Measurements from ENCODE around the gene FAF1. TPM values are rescaled to one million over a fixed set of nuclear protein-coding genes. Genes with fewer than 3 reads are reported as not detected.
"Not testable (repeated sequence)": the region's sequence is repeated elsewhere in the genome, so short reads cannot be mapped to it uniquely, and the experiment has no call there.

FAF1 gene
- total RNA-seq, 1 experiment from 2014 or later, result 65.6 TPM

DNA sequence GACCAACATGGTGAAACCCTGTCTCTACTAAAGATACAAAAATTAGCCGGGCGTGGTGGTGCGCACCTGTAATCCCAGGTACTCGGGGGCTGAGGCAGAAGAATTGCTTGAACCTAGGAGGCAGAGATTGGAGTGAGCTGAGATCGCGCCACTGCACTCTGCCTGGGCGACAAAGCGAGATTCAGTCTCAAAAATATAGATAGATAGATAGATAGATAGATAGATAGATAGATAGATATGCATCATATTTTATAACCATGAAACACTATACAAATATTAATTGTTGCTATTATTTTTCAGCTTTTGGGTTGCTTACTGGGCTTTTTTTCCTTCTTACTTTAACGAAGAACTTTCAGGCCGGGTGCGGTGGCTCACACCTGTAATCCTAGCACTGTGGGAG lies 4.8 kb upstream of the FAF1 start:
- DNase-seq (ENCODE audit: low read depth), result no peak

DNA sequence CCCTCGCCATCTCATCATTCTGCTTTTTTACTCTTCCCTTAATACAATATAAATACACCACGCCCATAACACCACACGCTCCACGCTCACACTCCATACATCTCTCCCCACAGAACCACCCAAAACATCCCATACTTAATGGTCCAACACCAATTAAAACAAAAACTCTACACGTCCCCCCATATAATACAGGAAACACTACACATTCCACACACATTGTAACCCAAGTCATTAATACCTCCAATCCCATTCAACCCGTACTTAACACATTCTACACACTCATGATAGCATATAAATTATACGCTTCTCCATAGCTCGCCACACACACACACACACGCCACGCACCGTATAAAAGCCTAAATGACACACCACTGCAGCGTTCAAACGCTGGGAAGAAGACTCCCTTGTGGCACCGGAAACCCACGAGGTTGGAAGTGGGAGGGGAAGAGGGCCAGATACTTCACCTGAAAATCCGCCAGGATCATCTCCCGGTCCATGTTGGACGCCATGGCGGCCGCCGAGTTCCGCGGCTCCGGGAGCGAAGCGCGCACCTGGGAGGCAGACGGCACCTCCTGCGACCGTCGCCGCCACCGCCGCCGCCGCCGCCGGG lies 659 bp downstream of the FAF1 start:
- peak; percentile 40 for DNase-seq (ENCODE audit: low read depth)

DNA sequence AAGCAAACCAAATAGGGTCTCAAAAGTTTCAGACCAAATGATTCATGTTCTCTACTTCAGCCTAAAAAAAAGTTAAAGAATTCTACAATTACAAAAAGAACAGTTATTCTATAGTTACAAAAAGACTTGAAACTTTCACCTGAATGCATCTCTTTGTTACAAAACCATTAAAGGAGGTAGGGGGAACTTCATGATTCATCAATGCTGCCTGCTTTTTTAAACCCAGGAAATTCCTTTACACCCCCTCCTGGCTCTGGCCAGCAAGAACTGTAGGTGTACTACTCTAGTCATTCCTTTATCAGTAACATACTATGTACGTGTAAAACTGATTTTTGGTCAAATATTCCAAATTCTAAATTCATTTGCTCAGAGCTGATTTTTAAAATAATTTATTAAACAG lies 5.0 kb downstream of the FAF1 start:
- no peak for DNase-seq (ENCODE audit: low read depth)

DNA sequence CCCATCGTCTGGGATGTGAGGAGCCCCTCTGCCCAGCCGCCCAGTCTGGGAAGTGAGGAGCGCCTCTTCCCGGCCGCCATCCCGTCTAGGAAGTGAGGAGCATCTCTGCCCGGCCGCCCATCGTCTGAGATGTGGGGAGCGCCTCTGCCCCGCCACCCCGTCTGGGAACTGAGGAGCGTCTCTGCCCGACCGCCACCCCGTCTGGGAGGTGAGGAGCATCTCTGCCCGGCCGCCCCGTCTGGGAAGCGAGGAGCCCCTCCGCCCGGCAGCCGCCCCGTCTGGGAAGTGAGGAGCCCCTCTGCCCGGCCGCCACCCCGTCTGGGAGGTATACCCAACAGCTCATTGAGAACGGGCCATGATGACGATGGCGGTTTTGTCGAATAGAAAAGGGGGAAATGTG lies 7.5 kb downstream of the FAF1 start:
- DNase-seq (ENCODE audit: low read depth), result not testable (repeated sequence)

DNA sequence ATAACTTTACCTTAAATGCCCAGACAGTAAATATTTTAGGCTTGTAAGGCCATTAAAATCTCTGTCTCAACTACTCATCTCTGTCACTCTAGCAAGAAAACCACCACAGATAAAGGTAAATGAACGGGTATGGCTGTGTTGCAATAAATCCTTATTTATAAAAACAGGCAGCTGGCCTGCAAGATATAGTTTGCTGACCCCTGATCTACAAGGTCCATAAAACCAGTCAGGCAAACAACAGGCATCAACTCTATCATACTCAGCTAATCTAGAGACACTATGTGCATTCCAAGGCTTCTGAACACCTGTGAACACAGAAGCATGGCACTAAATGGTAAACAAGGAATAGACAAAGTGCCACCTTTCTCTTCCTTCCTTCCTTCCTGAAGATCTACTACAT lies 9.7 kb downstream of the FAF1 start:
- DNase-seq (ENCODE audit: low read depth), result no peak

DNA sequence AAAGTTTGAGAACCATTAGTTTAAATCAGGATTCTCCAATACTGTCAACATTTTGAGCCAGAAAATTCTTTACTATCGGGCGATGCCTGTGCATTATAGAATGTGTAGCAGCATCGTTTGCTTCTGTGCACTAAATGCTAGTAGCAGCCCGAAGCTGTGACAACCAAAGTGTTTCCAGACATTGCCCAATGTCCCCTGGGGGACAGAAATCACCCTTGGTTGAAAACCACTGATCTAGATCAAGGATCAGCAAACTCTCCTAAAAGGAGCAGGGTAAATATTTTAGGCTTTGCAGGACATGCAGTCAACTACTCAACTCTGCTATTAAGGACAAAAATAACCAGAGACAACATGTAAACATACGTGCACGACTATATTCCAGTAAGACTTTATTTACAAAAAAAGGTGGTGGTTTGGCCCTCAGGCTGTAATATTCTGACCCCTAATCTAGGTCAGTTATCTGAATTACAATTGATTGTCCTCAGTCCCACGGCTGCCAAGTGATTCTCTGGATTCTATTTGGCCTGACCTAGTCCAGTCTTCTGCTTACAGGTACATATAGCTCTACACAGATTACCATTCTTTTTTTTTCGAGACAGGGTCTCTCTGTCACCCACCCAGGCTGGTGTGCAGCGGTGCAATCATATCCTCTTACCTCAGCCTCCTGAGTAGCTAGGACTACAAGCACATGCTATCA lies 10.6 kb downstream of the FAF1 start:
- DNase-seq (ENCODE audit: low read depth), result no peak

DNA sequence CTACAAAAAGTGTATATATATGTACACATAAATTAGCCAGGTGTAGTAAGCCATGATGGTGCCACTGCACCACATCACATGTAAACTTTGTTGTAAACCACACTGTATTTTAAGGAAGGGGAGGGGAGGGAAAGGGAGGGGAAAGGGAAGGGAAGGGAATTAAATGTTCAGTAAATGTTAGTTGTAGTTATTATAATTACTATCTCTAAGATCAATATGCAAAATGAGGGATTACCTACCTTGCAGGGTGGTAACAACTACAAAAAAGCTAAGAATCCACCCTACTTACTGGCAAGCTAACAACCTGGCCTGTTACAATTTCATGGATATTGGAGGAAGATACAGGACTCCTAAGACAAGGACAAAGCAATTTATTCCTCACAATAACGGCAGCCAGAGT lies 17.7 kb downstream of the FAF1 start:
- no peak for DNase-seq (ENCODE audit: low read depth)

DNA sequence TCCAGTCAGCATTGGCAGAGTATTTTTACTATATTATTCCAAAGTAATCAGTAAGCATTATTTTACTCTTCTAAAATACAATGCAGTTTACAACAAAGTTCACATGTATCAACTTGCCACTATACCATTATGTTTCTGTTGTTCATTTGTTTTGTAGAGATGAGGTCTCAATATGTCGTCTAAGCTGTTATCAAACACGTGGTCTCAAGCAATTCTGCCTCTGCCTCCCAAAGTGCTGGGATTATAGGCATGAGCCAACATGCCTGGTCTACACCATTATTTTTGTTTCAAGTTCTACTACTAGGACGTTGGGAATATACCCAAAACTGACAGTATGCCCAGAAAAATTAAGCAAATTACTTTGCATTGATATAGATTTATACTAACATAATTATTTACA lies 19.8 kb downstream of the FAF1 start:
- DNase-seq (ENCODE audit: low read depth), result no peak

DNA sequence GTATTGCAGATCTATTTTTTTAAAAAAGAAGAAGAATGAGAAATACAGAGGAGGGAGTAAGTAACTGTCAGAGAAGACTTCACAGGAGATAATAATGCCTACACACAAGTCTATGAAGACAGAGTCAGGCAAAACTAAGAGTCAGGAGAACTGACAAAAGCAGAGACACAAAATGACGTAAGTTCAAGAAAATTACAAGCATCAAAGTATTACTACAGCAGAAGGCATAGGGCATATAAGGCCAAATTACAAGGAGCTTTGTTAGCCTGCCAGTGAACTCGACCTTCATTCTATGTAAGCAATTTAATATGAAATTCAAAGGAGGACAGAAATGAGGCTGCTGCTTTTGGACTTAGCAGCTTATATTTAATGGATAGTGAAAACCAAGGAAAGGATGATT lies 23.7 kb downstream of the FAF1 start:
- no peak for DNase-seq (ENCODE audit: low read depth)

DNA sequence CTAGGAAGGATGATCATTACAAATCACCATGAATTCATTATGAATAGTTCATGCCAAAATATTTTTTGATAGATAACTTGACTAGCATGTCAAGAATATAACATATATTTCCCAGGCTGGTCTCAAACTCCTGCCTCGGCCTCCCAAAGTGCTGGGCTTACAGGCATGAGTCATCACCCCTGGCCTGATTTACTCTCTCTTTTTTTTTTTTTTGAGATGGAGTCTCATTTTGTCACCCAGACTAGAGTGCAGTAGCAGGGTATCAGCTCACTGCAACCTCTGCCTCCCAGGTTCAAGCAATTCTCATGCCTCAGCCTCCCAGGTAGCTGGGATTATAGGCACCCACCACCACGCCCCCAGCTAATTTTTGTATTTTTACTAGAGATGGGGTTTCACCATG lies 24.8 kb downstream of the FAF1 start:
- DNase-seq (ENCODE audit: low read depth), result not testable (repeated sequence)

DNA sequence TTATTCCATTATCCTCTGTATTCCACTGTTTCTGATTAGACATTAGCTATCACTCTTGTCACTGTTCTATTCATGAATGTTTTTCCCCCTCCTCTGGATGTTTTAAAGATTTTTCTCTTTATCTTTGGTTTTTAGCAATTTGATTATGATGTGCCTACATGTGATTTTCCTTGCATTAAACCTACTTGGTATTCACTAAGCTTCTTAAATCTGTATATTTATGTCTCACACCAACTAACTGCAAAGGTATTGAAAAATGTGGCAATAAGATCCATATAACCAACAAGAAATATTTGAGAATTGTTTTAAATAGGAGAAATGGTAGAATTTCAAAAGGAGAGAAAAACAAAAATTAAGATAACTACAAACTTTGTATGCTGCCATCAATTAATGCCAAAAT lies 25.2 kb downstream of the FAF1 start:
- no peak for DNase-seq (ENCODE audit: low read depth)

DNA sequence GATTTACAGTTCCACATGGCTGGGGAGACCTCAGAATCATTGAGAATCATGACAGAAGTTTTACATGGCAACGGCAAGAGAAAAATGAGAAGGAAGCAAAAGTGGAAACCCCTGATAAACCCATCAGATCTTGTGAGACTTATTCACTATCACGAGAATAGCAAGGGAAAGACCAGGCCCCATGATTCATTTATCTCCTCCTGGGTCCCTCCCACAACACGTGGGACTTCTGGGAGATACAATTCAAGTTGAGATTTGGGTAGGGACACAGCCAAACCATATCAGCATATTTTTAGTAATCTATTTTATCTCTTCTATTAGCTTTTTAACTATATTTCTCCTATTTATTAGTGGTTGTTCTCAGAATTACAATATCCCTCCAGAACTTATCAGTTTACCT lies 26.3 kb downstream of the FAF1 start:
- DNase-seq (ENCODE audit: low read depth), result not testable (repeated sequence)

DNA sequence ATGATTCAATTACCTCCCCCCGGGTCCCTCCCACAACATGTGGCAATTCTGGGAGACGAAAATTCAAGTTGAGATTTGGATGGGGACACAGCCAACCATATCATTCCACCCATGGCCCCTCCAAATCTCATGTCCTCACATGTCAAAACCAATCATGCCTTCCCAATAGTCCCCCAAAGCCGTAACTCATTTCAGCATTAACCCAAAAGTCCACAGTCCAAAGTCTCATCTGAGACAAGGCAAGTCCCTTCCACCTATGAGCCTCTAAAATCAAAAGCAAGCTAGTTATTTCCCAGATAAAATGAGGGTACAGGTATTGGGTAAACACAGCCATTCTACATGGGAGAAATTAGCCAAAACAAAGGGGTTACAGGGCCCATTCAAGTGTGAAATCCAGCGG lies 28.0 kb downstream of the FAF1 start:
- not testable (repeated sequence) for DNase-seq (ENCODE audit: low read depth)

DNA sequence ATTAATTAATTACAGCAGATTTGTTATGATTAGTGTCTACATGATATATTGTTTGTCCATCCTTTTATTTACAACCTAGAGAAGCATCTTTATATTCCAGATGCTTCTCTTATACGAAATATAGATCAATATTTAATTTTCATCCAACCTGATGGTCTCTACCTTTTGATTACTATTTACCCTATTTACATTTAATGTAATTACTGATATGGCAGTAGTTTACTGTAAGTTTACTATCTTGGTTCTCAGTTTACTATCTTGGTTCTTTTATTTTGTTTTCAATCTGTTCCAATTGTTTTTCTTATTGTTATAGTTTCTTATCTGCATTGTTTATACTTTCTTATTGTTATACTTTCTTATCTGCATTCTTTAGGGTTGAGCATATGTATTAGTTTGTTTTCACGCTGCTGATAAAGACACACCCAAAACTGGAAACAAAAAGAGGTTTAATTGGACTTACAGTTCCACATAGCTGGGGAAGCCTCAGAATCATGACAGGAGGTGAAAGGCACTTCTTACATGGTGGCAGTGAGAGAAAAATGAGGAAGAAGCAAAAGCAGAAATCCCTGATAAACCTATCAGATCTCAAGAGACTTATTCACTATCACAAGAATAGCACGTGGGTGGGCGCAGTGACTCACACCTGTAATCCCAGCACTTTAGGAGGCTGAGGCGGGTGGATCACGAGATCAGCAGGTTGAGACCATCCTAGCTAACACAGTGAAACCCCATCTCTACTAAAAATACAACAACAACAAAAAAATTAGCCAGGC lies 28.9 kb downstream of the FAF1 start:
- no peak for DNase-seq (ENCODE audit: low read depth)

DNA sequence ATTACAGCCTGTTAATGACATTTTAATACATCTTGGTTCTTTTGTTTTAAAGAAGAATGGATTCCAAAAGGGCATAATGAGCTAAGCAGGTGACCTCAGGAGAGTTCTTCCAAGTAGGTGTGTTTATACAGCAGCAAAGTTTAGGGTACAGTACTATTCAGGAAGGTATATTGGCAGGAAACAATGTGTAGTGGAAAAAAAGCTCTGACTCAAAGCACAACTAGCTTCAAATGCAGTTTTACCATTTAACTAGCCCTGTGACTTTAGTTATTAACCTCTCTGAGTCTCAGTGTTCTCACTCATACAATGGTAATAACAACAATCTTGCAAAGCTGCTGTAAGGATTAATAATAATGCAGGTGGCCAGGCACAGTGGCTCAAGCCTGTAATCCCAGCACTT lies 29.9 kb downstream of the FAF1 start:
- DNase-seq (ENCODE audit: low read depth), result no peak

DNA sequence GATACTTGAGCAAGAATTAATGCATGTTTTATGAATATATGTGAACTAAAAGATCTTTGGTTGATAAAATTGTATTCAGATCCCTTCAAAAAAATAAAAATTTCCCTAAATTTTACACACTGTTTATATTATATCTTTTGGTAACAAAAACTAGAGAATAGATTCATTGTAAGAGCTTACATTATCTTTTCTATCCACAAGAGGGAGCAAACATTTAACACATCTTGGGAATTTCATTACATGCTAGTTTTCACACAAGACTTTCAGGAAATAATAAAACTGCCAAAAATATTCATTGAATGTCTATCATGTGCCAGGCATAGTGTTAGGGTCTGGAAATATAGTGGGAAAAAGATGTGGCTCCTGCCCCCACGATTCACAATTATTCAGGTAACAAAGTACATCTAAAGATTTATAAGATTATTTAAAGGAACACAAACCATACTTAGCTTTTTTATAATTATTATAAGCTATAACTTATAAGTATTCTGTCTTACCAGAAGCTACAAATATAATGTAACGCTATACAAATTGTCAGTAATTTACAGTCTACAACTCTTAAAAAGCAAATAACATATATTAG lies 30.6 kb downstream of the FAF1 start:
- peak; percentile 28 for DNase-seq (ENCODE audit: low read depth)

DNA sequence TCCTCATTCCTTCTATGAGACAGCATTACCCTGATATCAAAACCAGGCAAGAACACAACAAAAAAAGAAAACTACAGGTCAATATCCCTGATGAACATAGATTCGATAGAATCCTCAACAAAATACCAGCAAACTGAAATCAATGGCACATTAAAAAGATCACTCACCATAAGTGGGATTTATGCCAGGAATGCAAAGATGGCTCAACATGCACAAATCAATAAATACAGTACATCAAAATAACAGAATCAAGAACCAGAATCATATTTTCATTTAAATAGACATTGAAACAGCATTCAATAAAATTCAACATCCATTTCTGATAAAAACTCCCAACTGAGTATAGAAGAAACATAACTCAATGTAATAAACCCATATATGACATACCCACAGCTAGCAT lies 36.5 kb downstream of the FAF1 start:
- DNase-seq (ENCODE audit: low read depth), result no peak

DNA sequence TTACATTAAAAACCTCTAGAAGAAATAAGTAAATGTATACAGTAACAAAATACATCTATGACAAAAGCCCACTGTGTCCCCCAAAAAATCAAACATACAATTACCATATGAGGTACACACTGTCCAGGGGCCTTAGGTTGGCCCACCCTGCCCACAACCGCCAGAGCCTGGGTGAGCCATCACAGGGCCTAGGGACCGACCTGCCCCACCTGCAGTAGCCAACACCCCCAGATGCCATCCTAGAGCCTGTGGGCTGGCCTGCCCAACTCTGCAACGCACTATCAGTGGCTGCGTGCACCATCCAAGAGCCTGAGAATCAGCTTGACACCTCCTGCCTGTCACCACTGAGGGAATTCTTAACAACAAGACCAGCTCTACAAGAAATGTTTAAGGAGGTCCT lies 39.0 kb downstream of the FAF1 start:
- DNase-seq (ENCODE audit: low read depth), result no peak

DNA sequence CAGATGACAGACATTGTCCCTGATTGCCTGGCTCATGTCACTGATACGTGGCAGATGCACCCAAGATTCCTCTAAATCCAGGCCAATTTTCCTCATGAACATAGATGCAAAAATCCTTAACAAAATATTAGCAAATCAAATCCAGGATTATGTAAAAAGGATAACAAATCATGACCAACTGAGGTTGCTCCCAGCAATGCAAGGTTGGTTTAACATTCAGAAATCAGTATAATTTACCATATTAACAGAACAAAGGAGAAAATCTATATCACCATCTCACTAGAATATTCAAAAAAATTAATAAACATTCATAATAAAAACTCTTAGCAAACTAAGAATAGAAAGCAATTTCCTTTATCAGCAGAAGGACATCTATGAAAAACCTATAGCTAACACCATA lies 39.7 kb downstream of the FAF1 start:
- no peak for DNase-seq (ENCODE audit: low read depth)

DNA sequence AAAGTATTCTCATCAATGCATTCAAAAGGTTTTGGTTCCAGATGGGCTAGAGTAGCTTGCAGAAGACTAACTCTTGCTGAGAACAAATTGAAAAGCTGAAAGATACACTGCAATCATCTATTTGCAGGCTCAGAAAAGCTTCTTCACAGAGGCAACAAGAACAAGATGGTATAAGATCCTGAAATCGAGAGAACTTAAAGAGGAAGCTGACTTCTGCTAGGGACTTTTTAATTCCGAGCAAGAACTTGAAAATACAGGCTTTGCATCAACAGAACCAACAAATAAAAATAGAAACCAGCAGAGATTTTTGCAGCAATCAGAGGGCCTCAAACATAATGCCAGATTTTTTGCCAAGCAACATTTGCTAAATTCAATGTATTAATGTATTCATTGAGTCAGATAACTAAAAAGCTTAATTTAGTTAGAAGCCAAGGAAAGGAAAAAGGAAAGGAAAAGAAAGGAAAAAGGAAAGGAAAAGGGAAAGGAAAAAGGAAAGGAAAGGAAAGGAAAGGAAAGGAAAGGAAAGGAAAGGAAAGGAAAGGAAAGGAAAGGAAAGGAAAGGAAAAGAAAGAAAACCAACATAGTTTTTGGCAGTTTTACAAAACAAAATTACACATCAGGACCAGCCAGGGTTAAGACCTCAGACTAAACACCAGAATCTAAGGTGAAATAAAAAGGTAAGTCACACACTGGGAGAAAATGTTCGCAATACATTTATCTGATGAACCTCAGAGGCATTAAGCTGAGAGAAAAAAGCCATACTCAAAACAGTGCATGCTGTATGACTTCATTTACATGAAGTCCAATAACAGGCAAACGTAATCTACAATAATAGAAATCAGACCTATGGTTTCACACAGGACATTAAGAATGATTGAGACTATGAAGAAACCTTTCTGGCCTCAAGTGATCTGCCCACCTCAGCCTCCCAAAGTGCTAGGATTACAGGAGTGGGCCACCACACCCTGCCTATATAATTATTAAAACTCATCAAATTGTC lies 42.6 kb downstream of the FAF1 start:
- no peak for DNase-seq (ENCODE audit: low read depth)

DNA sequence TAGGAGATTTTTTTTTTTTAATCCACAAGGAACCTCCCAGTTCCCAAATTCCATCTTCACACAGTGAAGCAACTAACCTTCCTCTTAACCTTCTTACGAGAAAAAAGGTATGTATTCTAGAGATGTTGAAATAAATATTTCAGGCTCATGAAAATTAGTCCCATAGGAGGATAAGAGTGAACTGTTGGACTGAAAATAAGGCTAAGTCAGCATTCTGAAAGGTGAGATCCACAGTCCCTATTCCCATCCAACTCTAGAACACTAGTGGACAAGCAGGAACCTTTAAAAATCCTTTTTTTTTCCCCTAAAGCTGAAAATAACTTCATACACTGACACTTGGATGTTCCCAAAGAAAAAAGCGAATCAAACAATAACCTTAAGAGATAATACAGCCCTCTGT lies 44.4 kb downstream of the FAF1 start:
- DNase-seq (ENCODE audit: low read depth), result no peak

Data from LHCN-M2 (cell line).